GM19099 (cell line): ENCODE measurements around the gene MOGAT2.

Experiments used
- POLR2A ChIP-seq: IDR thresholded peaks from 3 replicates; pipeline ENCODE4 v1.6.1; 2011; ENCODE audit warnings: low read depth; ENCODE audit not compliant: insufficient read length; ENCODE audit errors: extremely low read depth

The MOGAT2 gene

DNA sequence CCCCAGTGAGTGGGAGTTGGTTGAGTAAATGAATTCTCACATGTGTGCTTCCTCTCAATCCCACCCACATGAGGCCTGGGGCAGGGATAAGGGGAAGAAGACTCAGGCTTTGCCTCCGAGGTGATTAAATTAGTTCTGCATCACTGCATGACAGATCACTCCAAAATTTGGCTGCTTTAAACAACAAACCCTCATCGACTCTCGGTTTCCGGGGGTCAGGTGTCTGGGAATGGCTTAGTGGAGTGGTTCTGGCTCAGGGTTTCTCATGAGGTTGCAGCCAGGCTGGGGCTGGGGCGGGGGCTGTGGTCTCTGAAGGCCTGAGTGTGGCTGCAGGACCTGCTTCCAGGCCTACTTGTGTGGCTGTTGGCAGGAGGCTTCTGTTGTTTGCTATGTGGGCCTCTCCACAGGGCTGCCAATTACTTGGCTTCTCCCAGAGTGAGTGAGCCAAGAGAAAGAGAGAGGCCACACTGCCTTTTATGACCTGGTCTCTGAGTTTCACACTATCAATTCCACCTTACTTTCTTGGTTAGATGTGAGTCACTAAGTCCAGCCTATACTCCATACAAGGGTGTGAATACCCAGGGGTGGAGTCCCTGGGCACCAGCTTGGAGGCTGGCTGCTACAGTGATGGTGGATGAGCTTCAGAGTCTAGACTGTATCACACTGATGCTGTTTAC lies 15.9 kb downstream of the MOGAT2 start:
- TF ChIP-seq POLR2A, result no peak

DNA sequence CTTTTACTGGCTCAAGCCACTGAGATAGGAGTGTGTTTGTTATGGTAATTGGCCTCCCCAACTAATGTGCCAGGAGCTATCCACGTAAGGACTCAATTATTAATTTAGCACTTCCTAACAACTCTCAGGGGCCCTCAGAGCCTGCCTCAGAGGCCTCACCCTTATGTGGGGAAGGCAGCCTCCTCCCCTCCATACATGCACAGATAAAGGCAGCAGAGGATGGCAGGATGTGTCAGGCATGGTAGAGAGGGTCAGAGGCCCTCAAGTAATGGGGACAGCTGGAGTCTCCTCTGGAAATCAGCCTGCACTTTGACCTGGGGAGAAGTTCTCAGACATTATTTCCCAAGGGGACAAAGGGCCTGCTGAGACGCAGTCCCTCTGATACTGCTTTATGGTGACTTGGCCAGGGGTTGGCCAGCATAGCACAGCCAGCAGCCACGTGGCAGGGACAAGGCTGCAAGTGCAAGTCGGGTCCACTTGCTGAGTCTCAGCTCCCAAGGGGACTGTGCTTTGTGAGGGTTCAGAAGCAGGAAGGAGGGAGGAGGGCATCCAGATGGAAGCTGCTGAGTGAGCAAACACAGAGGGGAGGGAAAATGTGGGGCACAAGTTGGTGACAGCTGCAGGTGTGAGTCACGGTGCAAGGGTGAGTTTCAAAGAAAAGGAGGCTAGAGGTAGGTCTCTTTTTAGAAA lies 17.0 kb downstream of the MOGAT2 start:
- TF ChIP-seq POLR2A, result no peak

DNA sequence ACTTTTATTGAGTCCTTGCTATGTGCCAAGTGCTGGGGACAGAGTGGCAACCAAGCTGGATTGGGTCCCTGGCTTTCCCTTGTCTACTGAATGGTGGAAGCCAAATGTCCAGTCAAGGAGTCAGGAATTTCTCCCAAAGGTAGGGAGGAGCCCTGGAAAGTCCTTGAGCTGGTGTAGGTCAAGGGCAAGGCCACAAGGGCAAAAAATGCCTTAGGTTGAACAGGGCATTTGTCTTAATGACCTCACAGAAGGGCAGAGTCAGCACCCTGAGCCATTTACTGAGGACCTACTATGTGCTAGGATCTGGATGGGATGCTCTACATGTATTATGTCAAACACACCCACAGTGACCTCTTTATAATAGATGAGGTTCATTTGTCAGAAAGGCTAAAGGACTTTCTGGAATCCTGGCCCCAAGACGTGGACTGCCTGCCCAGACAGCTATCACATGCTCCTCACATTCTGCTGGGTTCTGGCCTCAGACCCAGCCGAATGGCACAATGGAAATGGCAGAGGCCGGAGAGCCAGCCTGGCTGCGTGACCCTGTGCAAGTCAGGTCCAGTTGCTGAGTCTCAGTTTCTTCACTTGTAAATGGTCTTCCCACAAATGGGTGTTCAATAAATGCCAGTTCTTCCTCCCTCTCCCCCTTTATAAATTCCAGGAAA lies 17.7 kb downstream of the MOGAT2 start:
- no peak for TF ChIP-seq POLR2A

DNA sequence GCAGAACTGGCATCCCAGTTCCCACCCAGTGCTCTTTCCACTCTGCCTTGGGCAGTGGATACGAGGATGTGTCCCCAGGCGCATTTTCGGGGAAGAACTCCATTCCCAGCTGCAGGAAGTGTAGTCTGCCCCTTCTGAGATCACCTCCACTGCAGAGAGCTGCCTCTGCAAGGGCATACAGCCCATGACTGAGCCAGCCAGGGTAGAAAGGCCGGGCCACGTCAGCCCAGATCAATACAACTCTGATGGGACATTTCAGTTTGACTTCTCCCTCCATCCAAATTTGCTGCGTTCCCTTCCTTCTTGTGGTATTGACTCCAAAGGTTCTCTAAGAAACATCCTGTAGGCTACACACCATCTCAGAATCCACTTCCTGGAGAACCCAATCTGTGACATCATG lies 19.7 kb downstream of the MOGAT2 start:
- TF ChIP-seq POLR2A, result no peak

DNA sequence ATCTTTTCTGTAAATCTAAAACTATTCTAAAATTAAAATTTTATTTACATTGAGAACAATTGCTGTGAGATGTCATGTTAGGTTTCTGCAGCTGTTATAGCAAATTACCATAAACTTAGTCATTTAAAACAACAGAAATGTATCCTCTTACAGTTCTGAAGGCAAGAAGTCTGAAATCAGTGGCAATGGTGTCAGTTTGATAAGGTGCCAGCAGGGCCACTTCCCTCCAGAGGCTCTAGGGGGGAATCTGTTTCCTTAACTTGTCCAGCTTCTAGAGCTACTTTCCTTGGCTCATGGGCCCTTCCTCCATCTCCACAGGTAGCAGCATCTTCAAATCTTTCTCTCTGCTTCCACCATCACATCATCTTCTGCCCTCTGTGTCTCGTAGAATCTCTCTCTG lies 23.0 kb downstream of the MOGAT2 start:
- no peak for TF ChIP-seq POLR2A

DNA sequence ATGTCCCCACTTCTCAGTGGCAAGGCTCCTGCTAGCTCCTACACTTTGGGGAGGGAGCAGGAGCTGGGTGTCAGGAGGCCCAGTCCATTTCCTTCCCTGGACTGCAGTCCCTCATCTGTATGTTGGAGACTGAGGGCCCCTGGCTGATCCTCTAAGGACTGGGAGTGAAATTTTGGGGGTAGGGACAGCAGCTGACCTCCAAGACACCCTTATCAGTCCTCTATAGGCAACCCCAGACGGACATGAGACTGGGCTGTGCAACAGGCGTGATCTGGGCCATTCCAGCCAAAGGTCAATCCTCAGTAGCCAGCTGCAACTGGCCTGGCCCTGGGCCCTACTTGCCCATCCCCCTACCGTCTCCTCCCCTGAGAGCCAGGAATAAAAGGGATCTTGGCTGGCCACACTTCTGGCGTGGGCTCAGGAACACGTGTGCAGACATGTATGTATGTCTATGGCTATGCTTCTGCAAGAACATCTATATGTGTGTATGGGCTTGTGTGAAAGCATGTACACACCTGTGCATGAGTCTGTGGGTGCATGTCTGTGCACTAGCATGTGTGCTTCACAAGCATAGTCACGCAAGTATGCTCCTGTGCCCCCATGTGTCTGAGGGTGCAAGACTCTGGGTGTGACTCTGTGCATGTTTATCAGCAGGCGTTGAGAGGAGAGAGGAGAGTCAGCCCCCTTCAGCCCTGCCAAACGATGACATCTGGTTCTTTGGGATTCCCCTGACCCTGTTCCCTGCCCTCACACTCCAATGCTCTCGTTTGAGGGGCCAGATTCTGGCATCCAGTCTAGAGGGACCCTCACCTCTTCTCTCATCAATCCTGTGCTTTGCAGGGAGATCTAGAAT lies 26.3 kb downstream of the MOGAT2 start:
- TF ChIP-seq POLR2A, result no peak

DNA sequence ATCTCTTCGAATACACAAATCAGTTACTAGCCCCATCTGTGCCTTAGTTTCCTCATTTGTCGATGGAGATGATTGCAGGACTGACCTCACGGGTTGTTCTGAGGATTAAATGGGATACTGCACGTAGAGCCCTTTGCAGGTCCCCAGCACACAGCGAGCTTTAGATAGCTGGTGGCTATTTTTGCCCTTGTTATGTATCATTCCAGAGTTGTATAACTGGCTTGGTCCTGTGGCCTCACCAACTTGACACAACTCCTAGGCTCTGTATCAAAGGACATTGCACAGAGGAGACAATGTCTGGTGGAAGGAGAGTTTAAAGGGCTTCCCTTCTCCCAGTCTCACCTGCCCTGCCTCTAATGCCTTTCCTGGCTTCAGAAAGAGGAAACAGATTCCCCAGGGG lies 28.2 kb downstream of the MOGAT2 start:
- no peak for TF ChIP-seq POLR2A

DNA sequence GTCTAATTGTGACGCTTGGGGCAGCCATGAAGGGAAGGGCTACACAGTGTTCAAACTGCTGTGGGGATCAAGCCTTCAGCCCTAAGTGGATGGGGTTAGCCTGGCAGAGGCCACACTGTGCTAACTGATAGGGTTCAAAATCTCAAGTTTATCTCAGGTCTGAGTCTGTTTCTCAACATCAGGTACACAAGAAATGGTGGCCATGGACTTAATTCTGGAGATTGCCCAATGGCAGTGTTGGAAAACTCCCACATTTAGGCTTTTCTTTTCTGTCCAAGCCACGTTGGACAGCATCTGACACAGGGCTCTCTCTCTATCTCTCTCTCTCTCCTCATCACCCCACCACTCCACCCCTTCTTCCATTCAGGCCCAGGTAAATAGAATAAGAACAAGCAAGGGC lies 40.0 kb downstream of the MOGAT2 start:
- no peak for TF ChIP-seq POLR2A

DNA sequence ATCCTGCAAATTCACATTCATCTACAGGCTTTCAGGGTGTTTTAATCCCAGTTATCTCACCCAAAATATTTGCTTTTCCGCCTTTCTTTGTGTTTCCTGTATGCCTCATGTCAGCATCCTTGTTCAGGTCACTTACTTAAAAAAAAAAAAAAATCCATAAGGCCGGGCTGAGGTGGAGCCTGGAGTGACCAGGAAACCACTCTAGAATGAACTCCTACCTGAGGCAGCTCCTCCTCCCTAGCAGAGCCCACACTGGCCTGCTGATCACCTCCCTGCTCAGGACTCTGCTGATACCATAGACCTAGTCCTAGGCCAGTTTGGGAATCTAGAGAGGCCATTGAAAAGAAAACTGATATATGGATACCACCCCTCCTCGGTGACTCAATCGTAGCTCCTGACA lies 42.2 kb downstream of the MOGAT2 start:
- TF ChIP-seq POLR2A, result no peak

DNA sequence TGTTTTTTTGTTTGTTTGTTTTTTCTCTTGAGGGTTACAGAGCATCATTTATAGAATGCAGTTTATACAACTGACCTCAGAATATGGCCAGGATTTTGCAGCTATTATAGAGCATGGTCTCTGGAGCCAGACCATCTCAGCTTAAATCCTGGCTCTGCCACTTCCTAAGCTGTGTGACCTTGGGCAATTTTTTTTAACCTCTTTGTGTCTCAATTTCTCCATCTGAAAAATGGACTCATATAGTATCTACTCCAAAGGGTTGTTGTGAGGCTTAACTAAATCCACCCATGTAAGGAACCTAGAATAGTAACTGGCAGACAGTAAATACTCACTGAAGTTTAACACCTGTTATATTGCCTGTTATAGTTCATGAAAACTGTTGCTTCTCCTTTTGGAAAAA lies 42.6 kb downstream of the MOGAT2 start:
- no peak for TF ChIP-seq POLR2A

DNA sequence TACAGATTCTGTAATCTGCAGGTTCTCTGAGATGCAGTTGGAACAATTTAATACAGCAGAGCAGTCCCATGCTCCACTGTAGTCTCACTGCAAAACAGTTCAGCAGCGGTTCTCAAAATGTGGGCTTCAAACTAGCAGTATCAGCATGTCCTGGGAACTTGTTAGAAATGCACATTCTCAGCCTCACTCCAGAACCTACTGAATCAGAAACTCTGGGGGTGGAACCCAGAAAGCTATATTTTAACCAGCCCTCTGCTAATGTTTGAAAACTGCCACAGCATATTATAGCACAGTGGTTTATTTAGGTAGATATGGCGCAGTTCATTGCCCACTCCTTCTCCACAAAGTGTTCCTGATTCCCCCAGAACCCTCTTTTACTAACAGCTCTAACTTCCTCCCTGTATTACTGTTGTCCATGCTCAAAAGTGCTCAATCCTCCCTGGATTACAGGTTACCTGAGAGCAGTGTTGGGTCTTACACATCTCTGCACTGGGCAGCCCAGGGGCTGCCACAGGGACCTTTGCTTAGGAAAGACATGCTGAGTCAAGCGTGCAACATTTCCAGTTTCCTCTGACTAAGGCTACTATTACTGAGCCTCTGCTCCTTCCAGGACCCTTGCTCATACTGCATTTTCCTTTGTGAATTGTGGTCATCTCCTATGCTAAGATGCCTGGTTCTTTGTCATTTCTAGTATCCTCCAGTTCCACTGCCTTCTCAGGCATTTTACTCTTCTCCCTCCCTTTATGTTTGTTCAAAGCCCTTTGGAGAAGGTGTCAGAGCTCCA lies 43.3 kb downstream of the MOGAT2 start:
- TF ChIP-seq POLR2A, result no peak

DNA sequence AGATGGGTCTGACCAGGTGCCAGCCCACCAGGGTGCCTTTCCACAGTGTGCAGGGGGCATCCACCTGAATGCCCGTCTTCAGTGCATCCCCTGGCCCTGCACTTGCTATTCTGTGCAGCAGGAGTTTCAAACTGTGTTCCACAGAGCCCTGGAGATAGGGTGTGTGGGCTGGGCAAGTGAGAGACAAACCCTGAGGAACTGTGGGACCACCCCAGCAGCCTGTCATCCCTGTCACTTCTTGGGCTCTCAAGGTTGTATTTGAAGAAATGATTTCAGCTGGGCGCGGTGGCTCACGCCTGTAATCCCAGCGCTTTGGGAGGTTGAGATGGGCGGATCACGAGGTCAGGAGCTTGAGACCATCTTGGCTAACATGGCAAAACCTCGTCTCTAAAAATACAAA lies 44.5 kb downstream of the MOGAT2 start:
- no peak for TF ChIP-seq POLR2A

DNA sequence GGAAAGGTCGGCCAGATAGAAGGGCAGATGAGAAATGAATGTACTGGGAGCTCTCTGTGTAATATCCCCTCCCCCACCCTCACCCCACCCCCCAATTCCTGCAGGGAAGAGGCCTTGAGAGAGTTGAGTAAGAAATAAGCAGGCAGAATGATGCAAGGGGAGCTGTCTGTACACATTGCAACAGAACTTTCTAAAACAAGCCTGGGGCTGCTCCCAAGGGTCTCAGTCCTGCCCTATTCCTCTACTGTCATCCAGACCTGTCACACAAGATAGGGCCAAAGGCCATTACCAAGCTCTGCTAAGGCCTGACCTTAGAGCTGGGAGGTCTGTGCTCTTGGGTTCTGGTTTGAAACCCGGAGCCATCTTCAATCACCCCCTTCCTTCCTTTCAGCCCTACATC lies 45.2 kb downstream of the MOGAT2 start:
- TF ChIP-seq POLR2A, result no peak

DNA sequence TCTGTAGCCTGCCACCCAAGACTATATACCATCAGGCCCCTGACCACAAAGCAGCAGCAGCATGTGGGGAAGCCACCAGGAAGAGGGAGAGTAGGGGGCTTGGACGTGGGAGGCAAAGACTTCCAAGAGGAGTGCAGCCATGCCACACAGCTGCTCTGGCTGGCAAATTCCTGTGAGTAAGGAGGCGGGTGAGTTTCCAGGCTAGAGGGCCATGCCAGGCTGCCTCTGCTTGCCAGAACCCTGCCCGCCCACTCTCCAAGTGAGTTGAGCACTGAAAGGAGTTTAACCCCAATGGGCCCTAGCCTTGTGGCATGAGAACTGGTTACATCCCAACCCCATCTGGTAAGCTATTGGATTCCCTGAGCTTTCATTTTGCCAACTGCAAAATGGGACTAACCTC lies 46.2 kb downstream of the MOGAT2 start:
- TF ChIP-seq POLR2A, result no peak

DNA sequence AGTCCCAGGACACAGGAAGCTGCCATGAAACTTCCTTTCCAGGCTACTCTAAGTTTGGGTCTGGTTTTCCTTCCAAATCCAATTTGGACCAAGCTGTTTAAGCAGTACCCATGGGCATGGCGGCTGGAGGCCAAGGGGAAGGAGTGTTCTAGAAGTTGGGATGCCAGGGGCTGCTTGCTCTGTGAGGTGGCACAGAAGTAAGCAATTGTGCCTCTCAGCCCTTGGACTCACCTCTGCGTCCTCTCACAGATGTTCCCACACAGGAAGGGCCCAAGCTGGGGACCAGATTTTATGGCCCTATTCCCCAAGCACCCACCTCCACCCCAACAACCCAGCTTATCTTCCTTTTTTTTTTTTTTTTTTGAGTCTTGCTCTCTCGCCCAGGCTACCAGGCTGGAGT lies 47.5 kb downstream of the MOGAT2 start:
- no peak for TF ChIP-seq POLR2A
